Endothelial cell of umbilical vein (primary cell): ENCODE measurements around the gene PCGF6.

Experiments
- CTCF ChIP-seq, 2 donors: IDR thresholded peaks; 1 replicate in 1 of 2; 2 replicates in 1 of 2; pipeline ENCODE4 v1.5.1; 2011; ENCODE audit warnings: low read length in 2 of 2, mild to moderate bottlenecking in 2 of 2, moderate library complexity in 2 of 2, control low read depth in 1 of 2, inconsistent platforms in 1 of 2, low read depth in 1 of 2; ENCODE audit not compliant: insufficient read depth in 1 of 2; ENCODE audit errors: extremely low read depth in 1 of 2
- EZH2 ChIP-seq: IDR thresholded peaks from 2 replicates; pipeline ENCODE4 v1.6.1; 2012; ENCODE audit warnings: borderline replicate concordance, low read depth, mild to moderate bottlenecking, moderate library complexity, low read length, inconsistent platforms; ENCODE audit not compliant: severe bottlenecking
- FOS ChIP-seq: IDR thresholded peaks from 2 replicates; pipeline ENCODE4 v1.6.1; 2011; ENCODE audit warnings: mild to moderate bottlenecking, low read length, moderate library complexity, borderline replicate concordance; ENCODE audit not compliant: insufficient read depth
- GATA2 ChIP-seq: IDR thresholded peaks from 2 replicates; pipeline ENCODE4 v1.7.0; 2011; ENCODE audit warnings: low read depth, mild to moderate bottlenecking, moderate library complexity, mixed read lengths, low read length; ENCODE audit not compliant: insufficient read length, insufficient read depth
- JUN ChIP-seq: IDR thresholded peaks from 2 replicates; pipeline ENCODE4 v1.6.1; 2011; ENCODE audit warnings: borderline replicate concordance, low read depth; ENCODE audit not compliant: insufficient read length, insufficient read depth
- MAX ChIP-seq: IDR thresholded peaks from 2 replicates; pipeline ENCODE4 v1.6.1; 2011; ENCODE audit not compliant: insufficient read depth, insufficient read length
- MYC ChIP-seq: IDR thresholded peaks from one replicate; pipeline ENCODE4 v1.6.1; 2011; ENCODE audit warnings: mild to moderate bottlenecking, low read depth, low read length
- POLR2A ChIP-seq: IDR thresholded peaks from 2 replicates; pipeline ENCODE4 v1.6.1; 2012; ENCODE audit warnings: low read depth, mild to moderate bottlenecking, control low read depth, low read length
- POLR2AphosphoS5 ChIP-seq: IDR thresholded peaks from 2 replicates; pipeline ENCODE4 v1.6.1; 2012; ENCODE audit warnings: low read depth, mild to moderate bottlenecking, control low read depth, low read length, moderate library complexity; ENCODE audit not compliant: insufficient read depth

- no peak for TF ChIP-seq CTCF (IDR thresholded peaks at IDR 0.05; ENCODE audit: extremely low read depth in 1 of 2, insufficient read depth in 1 of 2, low read depth in 1 of 2, low read length in 2 of 2)
- no peak for TF ChIP-seq POLR2A
- no peak for TF ChIP-seq MAX
- TF ChIP-seq EZH2 = no peak
- TF ChIP-seq POLR2AphosphoS5 = no peak
- TF ChIP-seq JUN = no peak
- no peak for TF ChIP-seq MYC
- no peak for TF ChIP-seq GATA2
- TF ChIP-seq FOS = no peak
These were observed 66.8 kb downstream of the PCGF6 start for GRCh38 chr10:103284170-103284569.
